Measurements from ENCODE around the gene TDRD5. TPM values are rescaled to one million over a fixed set of nuclear protein-coding genes. Genes with fewer than 3 reads are reported as not detected.

Gene TDRD5, protein sequence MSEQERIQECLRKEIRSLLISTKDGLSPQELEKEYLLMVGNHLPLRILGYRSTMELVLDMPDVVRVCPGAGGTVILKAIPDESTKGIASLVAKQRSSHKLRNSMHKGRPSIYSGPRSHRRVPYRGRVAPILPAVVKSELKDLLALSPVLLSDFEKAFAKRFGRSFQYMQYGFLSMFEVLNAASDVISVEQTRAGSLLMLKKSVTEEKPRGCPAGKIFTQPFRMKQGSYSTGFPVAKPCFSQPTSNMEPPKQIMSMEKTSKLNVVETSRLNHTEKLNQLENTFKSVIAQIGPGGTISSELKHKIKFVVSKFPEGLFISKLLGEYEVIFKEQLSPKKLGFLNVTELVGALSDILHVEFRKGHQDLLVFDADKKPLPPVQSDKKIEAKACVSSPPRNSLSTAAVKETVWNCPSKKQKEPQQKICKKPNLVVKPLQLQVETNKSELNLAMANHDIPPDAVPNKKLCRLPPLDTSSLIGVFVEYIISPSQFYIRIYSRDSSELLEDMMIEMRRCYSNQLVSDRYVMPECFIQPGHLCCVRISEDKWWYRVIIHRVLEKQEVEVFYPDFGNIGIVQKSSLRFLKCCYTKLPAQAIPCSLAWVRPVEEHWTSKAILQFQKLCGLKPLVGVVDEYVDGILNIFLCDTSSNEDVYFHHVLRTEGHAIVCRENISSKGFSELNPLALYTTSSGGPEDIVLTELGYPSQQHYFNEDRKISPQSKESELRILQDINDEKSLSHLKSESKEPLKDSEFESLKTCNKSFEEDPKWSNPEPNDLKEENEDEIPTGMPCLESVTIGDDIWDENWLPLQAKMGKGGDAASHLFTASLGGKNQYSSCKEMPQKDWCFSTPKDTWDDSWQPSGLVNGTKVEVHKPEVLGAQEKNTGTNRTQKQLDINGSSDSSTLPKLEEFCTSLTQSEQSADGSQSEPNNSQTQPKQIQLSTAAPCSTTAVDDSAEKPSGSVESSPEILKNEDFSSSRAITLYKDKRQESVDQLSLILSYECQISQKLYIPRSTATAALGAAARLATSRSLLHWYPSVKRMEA
- total RNA-seq, result not detected in 2 replicates
- polyA plus RNA-seq, result not detected in 2 replicates
- not detected in 2 replicates for polyA plus RNA-seq (2012)
- polyA minus RNA-seq (ENCODE audit: low replicate concordance), result not detected in 2 replicates

DNA sequence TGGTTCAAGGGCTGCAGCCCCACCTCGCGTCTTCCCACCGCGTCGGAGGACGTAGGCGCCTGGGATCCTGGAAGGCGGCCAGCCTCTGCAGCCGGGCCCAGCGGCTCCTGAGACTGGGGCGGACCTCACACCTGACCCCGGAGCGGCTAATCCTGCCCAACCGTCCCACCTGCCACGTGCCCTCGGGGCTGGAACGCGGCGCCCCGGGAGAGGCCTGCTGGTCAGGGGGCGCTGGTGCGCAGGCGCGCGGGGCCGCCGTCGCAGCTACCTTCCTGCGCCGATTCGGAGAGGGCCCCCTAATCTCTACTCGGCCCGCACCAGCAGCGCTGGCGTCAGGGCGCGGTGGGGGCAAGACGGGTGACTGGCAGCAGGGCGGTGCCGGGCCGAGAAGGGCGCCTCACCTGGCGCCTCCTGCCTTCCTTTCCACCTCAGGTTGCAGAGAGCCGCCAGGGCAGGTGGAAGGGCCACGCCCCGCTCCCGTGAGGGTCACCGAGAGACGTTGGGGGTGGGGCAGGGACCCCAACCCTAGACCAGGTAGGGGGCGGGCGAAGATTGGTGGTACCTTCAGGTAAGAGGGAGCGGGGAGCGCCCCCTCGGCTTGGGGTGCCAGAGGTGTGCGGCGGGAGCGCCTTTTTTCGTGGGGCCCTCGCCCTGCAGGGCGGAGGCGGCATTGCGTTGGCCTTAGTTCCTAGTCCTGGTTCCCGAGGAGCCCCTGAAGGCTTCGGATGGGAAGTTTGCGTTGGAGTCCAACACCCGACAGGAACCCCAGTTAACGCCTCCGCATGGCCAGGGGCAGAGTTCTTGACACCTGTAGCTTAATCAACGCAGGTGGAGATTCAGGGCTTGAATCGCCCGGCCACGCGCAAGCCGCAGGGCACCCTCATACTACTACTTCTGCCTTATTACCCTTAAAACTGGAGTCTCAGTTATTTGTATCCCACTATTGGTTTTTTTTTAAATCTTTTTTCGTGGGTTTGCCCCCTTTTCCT is at the start of gene TDRD5:
Gene TDRD5, plus strand, starts transcription at position 241 of the 989 bp plus-strand sequence. CDS start 784 bp downstream, outside the sequence.
- DNase-seq (ENCODE audit: low read depth in 2 of 2), result no peak
- Histone ChIP-seq H3K27me3 (ENCODE audit: control insufficient read depth, insufficient read depth, low read length) (peaks cover 2% of the 10 kb centered on the region), H2AFZ (ENCODE audit: low read length) (no peak within 1 kb of the TSS)

DNA sequence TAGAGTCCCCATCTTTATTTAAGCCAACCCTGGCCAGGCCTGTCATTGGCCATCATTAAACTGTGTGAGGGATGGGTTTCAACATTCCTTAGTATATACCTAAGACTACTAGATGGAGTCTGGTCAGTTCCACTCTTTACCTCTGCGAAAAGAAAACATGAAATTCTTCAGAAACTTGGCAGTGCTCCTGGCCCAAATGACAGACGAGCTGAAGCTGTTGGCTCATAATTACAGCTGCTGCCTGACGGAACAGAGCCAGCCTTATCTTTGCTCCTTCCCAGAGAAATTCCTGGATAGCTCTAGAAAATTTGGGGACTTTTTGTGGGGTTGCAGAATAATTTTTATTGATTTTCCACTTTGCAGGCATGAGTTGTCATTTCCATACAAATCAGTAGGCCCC is 46.3 kb upstream of the TDRD5 start:
- Histone ChIP-seq H3K36me3 (ENCODE audit: control insufficient read depth, insufficient read depth, low read length) (no peaks in the 10 kb centered on the region), H3K27ac (ENCODE audit: insufficient read depth, low read length) (no peak overlapping the region), H3K4me2 (ENCODE audit: extremely low read depth, insufficient read depth, low read length) (no peak overlapping the region), H3K4me3 (replicated peaks in 1 of 4; ENCODE audit: control extremely low read depth in 1 of 4, insufficient read depth in 1 of 4, low read depth in 3 of 4, low read length in 4 of 4) (no peak overlapping the region), H2AFZ (ENCODE audit: low read length) (no peak overlapping the region), H3K9me3 (ENCODE audit: control insufficient read depth, insufficient read depth, low read depth, low read length) (no peaks in the 10 kb centered on the region), H4K20me1 (ENCODE audit: control insufficient read depth, extremely low read depth, insufficient read depth, low read length) (no peaks in the 10 kb centered on the region), H3K27me3 (ENCODE audit: control insufficient read depth, insufficient read depth, low read length) (no peaks in the 10 kb centered on the region), H3K9ac (ENCODE audit: insufficient read depth, low read length) (no peak overlapping the region), H3K79me2 (ENCODE audit: control insufficient read depth, insufficient read depth, low read length) (no peaks in the 10 kb centered on the region), H3K4me1 (ENCODE audit: control insufficient read depth, extremely low read depth, insufficient read depth, low read length) (no peaks in the 10 kb centered on the region)
- peak in 1 of 2 donors; percentile 2 for DNase-seq (ENCODE audit: low read depth in 2 of 2)
- no peak for TF ChIP-seq EZH2 (IDR thresholded peaks at IDR 0.05; ENCODE audit: low read length, missing control alignments)
- TF ChIP-seq, protein P1, sequence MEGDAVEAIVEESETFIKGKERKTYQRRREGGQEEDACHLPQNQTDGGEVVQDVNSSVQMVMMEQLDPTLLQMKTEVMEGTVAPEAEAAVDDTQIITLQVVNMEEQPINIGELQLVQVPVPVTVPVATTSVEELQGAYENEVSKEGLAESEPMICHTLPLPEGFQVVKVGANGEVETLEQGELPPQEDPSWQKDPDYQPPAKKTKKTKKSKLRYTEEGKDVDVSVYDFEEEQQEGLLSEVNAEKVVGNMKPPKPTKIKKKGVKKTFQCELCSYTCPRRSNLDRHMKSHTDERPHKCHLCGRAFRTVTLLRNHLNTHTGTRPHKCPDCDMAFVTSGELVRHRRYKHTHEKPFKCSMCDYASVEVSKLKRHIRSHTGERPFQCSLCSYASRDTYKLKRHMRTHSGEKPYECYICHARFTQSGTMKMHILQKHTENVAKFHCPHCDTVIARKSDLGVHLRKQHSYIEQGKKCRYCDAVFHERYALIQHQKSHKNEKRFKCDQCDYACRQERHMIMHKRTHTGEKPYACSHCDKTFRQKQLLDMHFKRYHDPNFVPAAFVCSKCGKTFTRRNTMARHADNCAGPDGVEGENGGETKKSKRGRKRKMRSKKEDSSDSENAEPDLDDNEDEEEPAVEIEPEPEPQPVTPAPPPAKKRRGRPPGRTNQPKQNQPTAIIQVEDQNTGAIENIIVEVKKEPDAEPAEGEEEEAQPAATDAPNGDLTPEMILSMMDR (conservative IDR thresholded peaks at IDR 0.05 in 1 of 2, IDR thresholded peaks at IDR 0.05 in 1 of 2; ENCODE audit: low read depth in 1 of 2, low read length in 2 of 2), result no peak

More for the DNA sequence above, at the start of gene TDRD5:
- H3K4me2 ChIP-seq (ENCODE audit: extremely low read depth, insufficient read depth, low read length), result no peak within 1 kb of the TSS
- no peaks in the 10 kb centered on the region for H3K4me1 ChIP-seq (ENCODE audit: control insufficient read depth, extremely low read depth, insufficient read depth, low read length)
- no peaks in the 10 kb centered on the region for H4K20me1 ChIP-seq (ENCODE audit: control insufficient read depth, extremely low read depth, insufficient read depth, low read length)
- no peaks in the 10 kb centered on the region for H3K9me3 ChIP-seq (ENCODE audit: control insufficient read depth, insufficient read depth, low read depth, low read length)
- no peaks in the 10 kb centered on the region for H3K79me2 ChIP-seq (ENCODE audit: control insufficient read depth, insufficient read depth, low read length)
- H3K27ac ChIP-seq (ENCODE audit: insufficient read depth, low read length), result no peak within 1 kb of the TSS
- H3K9ac ChIP-seq (ENCODE audit: insufficient read depth, low read length), result no peak within 1 kb of the TSS
- no peaks in the 10 kb centered on the region for H3K36me3 ChIP-seq (ENCODE audit: control insufficient read depth, insufficient read depth, low read length)
- TF ChIP-seq, protein P1 (conservative IDR thresholded peaks at IDR 0.05 in 1 of 2, IDR thresholded peaks at IDR 0.05 in 1 of 2; ENCODE audit: low read depth in 1 of 2, low read length in 2 of 2), result no peak
- TF ChIP-seq EZH2 (IDR thresholded peaks at IDR 0.05; ENCODE audit: low read length, missing control alignments), result no peak
- no peak within 1 kb of the TSS for H3K4me3 ChIP-seq (replicated peaks in 1 of 4; ENCODE audit: control extremely low read depth in 1 of 4, insufficient read depth in 1 of 4, low read depth in 3 of 4, low read length in 4 of 4)

All from fibroblast of lung (primary cell).